HepG2 (cell line): ENCODE results near the gene CDT1. TPM values are rescaled to one million over a fixed set of nuclear protein-coding genes. Genes with fewer than 3 reads are reported as not detected.

Experiments used
- ATF7 ChIP-seq, 2 experiments: fragments of 450-650 bp in 1 of 2; sonication (generic) in 1 of 2; formaldehyde crosslinking in 1 of 2; IDR thresholded peaks; 2 replicates each; pipeline versions ENCODE4 v1.4.0 to v1.6.1; 2016 to 2020; ENCODE audit warnings: antibody characterized with exemption in 1 of 2, mild to moderate bottlenecking in 1 of 2, missing genetic modification reagents in 1 of 2
- CAMTA2 ChIP-seq: sonication (generic); formaldehyde crosslinking; IDR thresholded peaks from 2 replicates; pipeline ENCODE4 v1.4.0; 2020; ENCODE audit warnings: mild to moderate bottlenecking, missing genetic modification reagents, borderline replicate concordance
- CHD4 ChIP-seq: fragments of 200-600 bp; sonication (generic); IDR thresholded peaks from 2 replicates; pipeline ENCODE4 v1.7.0; 2017; ENCODE audit warnings: mild to moderate bottlenecking, low read length, borderline replicate concordance
- KAT8 ChIP-seq: IDR thresholded peaks from 2 replicates; pipeline ENCODE4 v1.6.1; 2016; ENCODE audit warnings: missing genetic modification reagents, missing compliant biosample characterization
- KDM3A ChIP-seq: IDR thresholded peaks from 2 replicates; pipeline ENCODE4 v1.6.1; 2018; ENCODE audit warnings: low read depth, missing compliant biosample characterization
- MED1 ChIP-seq: sonication (generic); formaldehyde crosslinking; IDR thresholded peaks from 2 replicates; pipeline ENCODE4 v1.4.0; 2020; ENCODE audit warnings: missing genetic modification reagents
- MEF2D ChIP-seq: sonication (generic); formaldehyde crosslinking; IDR thresholded peaks from 2 replicates; pipeline ENCODE4 v1.5.1; 2020; ENCODE audit warnings: mild to moderate bottlenecking, missing genetic modification reagents
- MTF2 ChIP-seq: sonication (generic); formaldehyde crosslinking; IDR thresholded peaks from 2 replicates; pipeline ENCODE4 v1.5.0; 2020; ENCODE audit warnings: missing genetic modification reagents, borderline replicate concordance
- NFE2L1 ChIP-seq: sonication (generic); formaldehyde crosslinking; IDR thresholded peaks from 2 replicates; pipeline ENCODE4 v1.4.0; 2020; ENCODE audit warnings: missing genetic modification reagents, mild to moderate bottlenecking, borderline replicate concordance
- NR0B2 ChIP-seq: sonication (generic); formaldehyde crosslinking; IDR thresholded peaks from 2 replicates; pipeline ENCODE4 v1.4.0; 2020; ENCODE audit warnings: mild to moderate bottlenecking, missing genetic modification reagents
- SRF ChIP-seq: IDR thresholded peaks from 2 replicates; pipeline ENCODE4 v1.6.1; 2011; ENCODE audit warnings: mild to moderate bottlenecking, low read depth, low read length, moderate library complexity
- TOE1 ChIP-seq: sonication (generic); formaldehyde crosslinking; IDR thresholded peaks from 2 replicates; pipeline ENCODE4 v1.4.0; 2020; ENCODE audit warnings: mild to moderate bottlenecking, missing genetic modification reagents
- TRAFD1 ChIP-seq: sonication (generic); formaldehyde crosslinking; IDR thresholded peaks from 2 replicates; pipeline ENCODE4 v1.5.1; 2020; ENCODE audit warnings: missing genetic modification reagents, mild to moderate bottlenecking, borderline replicate concordance
- U2AF2 ChIP-seq: fragments of 200-400 bp; formaldehyde crosslinking; IDR thresholded peaks from 2 replicates; pipeline ENCODE4 v1.6.1; 2017; ENCODE audit warnings: low read depth, mild to moderate bottlenecking, low read length
- ZBTB8A ChIP-seq: sonication (generic); formaldehyde crosslinking; IDR thresholded peaks from 2 replicates; pipeline ENCODE4 v1.4.0; 2020; ENCODE audit warnings: mild to moderate bottlenecking, low read depth, missing genetic modification reagents, borderline replicate concordance
- ZNF234 ChIP-seq: sonication (generic); formaldehyde crosslinking; conservative IDR thresholded peaks from 2 replicates; pipeline ENCODE4 v1.5.1; 2020; ENCODE audit warnings: mild to moderate bottlenecking, missing genetic modification reagents
- ZNF552 ChIP-seq: sonication (generic); formaldehyde crosslinking; IDR thresholded peaks from 2 replicates; pipeline ENCODE4 v1.9.0; 2022; ENCODE audit warnings: missing genetic modification reagents, mild to moderate bottlenecking, borderline replicate concordance
- ZNF749 ChIP-seq: sonication (generic); formaldehyde crosslinking; IDR thresholded peaks from 2 replicates; pipeline ENCODE4 v1.8.0; 2022; ENCODE audit warnings: mild to moderate bottlenecking, missing genetic modification reagents, moderate library complexity, borderline replicate concordance
- ZSCAN12 ChIP-seq: sonication (generic); formaldehyde crosslinking; IDR thresholded peaks from 2 replicates; pipeline ENCODE4 v1.9.0; 2021; ENCODE audit warnings: mild to moderate bottlenecking, missing genetic modification reagents
- ZSCAN30 ChIP-seq: sonication (generic); formaldehyde crosslinking; IDR thresholded peaks from 2 replicates; pipeline ENCODE4 v1.5.0; 2020; ENCODE audit warnings: mild to moderate bottlenecking, missing genetic modification reagents
- polyA plus RNA-seq, 8 experiments: library from polyadenylated mRNA; depleted of rRNA in 3 of 8; stranded (reverse) in 7 of 8; unstranded in 1 of 8; fragments of >200 nt; fragmentation: Illumina TruSeq in 4 of 8; extraction: Trizol in 4 of 8; gene quantifications; 2 replicates each; pipeline versions ENCODE4 v1.2.1 to v1.2.3, GENCODE V29; 2011 to 2016; ENCODE audit warnings: low read depth in 4 of 8, missing spikeins in 1 of 8, mixed read lengths in 1 of 8; ENCODE audit not compliant: insufficient read depth in 1 of 8
- total RNA-seq, 5 experiments: library from RNA; depleted of rRNA; stranded (reverse); fragments of >200 nt; fragmentation: Illumina TruSeq; extraction: Trizol; gene quantifications; 2 replicates each; pipeline ENCODE4 v1.2.3, GENCODE V29; 2016; ENCODE audit warnings: low read depth in 1 of 5
- TF ChIP-seq, protein P1 (sequence below): sonication (generic); formaldehyde crosslinking; IDR thresholded peaks from 2 replicates; pipeline ENCODE4 v1.4.0; 2020; ENCODE audit warnings: mild to moderate bottlenecking, low read depth, missing genetic modification reagents
- TF ChIP-seq, protein P2 (sequence below): sonication (generic); formaldehyde crosslinking; conservative IDR thresholded peaks from 2 replicates; pipeline ENCODE4 v1.8.0; 2022; ENCODE audit warnings: low read depth, missing genetic modification reagents

CDT1 gene
- total and polyA plus RNA-seq, 2 of the 13 experiments (the other 11 are each of a cell fraction or from before 2014, with no cell fraction given): 23.1 to 23.8 TPM

- TF ChIP-seq KAT8 (CRISPR knock-in tag): peak; percentile 95
- TF ChIP-seq, protein P1, sequence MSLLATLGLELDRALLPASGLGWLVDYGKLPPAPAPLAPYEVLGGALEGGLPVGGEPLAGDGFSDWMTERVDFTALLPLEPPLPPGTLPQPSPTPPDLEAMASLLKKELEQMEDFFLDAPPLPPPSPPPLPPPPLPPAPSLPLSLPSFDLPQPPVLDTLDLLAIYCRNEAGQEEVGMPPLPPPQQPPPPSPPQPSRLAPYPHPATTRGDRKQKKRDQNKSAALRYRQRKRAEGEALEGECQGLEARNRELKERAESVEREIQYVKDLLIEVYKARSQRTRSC (CRISPR knock-in tag): no peak
- TF ChIP-seq ZNF552 (CRISPR knock-in tag): no peak
- TF ChIP-seq NFE2L1 (CRISPR knock-in tag): no peak
- TF ChIP-seq MED1: peak; percentile 39; the same call in 1 of the 2 replicates
- TF ChIP-seq ATF7 (IDR thresholded peaks at IDR 0.05): no peak
- TF ChIP-seq ATF7 (CRISPR knock-in tag; IDR thresholded peaks at IDR 0.05): no peak
- TF ChIP-seq ZSCAN30 (CRISPR knock-in tag): 0 out of 2 replicates have a peak, but pooled peaks have one; percentile 27
- TF ChIP-seq U2AF2: peak; percentile 92
- no peak for TF ChIP-seq ZNF234 (CRISPR knock-in tag)
- TF ChIP-seq ZNF749 (CRISPR knock-in tag): 0 out of 2 replicates have a peak, but pooled peaks have one; percentile 76
- TF ChIP-seq ZSCAN12: 0 out of 2 replicates have a peak, but pooled peaks have one; percentile 22
- TF ChIP-seq CAMTA2: no peak; the same call in 1 of the 2 replicates
- no peak for TF ChIP-seq TRAFD1
- TF ChIP-seq MEF2D (CRISPR knock-in tag): peak; percentile 14; the same call in 1 of the 2 replicates
- TF ChIP-seq KDM3A (CRISPR knock-in tag): peak; percentile 31; the same call in 1 of the 2 replicates
- no peak; the same call in 1 of the 2 replicates for TF ChIP-seq NR0B2 (CRISPR knock-in tag)
- peak; percentile 47; the same call in 1 of the 2 replicates for TF ChIP-seq MTF2 (CRISPR knock-in tag)
- TF ChIP-seq TOE1 (CRISPR knock-in tag): no peak
- no peak for TF ChIP-seq SRF
- TF ChIP-seq, protein P2, sequence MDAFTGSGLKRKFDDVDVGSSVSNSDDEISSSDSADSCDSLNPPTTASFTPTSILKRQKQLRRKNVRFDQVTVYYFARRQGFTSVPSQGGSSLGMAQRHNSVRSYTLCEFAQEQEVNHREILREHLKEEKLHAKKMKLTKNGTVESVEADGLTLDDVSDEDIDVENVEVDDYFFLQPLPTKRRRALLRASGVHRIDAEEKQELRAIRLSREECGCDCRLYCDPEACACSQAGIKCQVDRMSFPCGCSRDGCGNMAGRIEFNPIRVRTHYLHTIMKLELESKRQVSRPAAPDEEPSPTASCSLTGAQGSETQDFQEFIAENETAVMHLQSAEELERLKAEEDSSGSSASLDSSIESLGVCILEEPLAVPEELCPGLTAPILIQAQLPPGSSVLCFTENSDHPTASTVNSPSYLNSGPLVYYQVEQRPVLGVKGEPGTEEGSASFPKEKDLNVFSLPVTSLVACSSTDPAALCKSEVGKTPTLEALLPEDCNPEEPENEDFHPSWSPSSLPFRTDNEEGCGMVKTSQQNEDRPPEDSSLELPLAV (CRISPR knock-in tag): 0 out of 2 replicates have a peak, but pooled peaks have one; percentile 30
- no peak for TF ChIP-seq CHD4
- TF ChIP-seq ZBTB8A: no peak
Observed at GRCh38 chr16:88856828-88857727, 53.5 kb downstream of the CDT1 start, which contains the start of the genes GALNS and TRAPPC2L (continued).
